Keratinocyte (primary cell): ENCODE results near the gene TNS4.

Experiments
- EZH2 ChIP-seq: IDR thresholded peaks from one replicate; pipeline ENCODE4 v1.6.1; 2012; ENCODE audit warnings: inconsistent platforms, mild to moderate bottlenecking, low read length, moderate library complexity
- TF ChIP-seq, protein P1 (sequence below), 3 experiments: IDR thresholded peaks in 1 of 3; conservative IDR thresholded peaks in 1 of 3; optimal IDR thresholded peaks in 1 of 3; 2 replicates in 2 of 3; 3 replicates in 1 of 3; pipeline versions ENCODE3 to v1.5.1; 2011; ENCODE audit warnings: low read length in 3 of 3, mild to moderate bottlenecking in 3 of 3, moderate library complexity in 2 of 3, control low read depth in 1 of 3, inconsistent platforms in 1 of 3; ENCODE audit not compliant: insufficient read depth in 2 of 3; ENCODE audit errors: extremely low read depth in 1 of 3

DNA sequence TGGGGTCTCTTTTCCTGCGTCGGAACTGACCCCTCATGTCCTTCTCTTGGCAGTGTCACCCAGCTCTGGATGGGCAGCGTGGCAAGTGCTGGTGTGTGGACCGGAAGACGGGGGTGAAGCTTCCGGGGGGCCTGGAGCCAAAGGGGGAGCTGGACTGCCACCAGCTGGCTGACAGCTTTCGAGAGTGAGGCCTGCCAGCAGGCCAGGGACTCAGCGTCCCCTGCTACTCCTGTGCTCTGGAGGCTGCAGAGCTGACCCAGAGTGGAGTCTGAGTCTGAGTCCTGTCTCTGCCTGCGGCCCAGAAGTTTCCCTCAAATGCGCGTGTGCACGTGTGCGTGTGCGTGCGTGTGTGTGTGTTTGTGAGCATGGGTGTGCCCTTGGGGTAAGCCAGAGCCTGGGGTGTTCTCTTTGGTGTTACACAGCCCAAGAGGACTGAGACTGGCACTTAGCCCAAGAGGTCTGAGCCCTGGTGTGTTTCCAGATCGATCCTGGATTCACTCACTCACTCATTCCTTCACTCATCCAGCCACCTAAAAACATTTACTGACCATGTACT is 44.9 kb downstream of the TNS4 start:
- TF ChIP-seq, protein P1, sequence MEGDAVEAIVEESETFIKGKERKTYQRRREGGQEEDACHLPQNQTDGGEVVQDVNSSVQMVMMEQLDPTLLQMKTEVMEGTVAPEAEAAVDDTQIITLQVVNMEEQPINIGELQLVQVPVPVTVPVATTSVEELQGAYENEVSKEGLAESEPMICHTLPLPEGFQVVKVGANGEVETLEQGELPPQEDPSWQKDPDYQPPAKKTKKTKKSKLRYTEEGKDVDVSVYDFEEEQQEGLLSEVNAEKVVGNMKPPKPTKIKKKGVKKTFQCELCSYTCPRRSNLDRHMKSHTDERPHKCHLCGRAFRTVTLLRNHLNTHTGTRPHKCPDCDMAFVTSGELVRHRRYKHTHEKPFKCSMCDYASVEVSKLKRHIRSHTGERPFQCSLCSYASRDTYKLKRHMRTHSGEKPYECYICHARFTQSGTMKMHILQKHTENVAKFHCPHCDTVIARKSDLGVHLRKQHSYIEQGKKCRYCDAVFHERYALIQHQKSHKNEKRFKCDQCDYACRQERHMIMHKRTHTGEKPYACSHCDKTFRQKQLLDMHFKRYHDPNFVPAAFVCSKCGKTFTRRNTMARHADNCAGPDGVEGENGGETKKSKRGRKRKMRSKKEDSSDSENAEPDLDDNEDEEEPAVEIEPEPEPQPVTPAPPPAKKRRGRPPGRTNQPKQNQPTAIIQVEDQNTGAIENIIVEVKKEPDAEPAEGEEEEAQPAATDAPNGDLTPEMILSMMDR (optimal IDR thresholded peaks at IDR 0.05 in 1 of 3, IDR thresholded peaks at IDR 0.05 in 1 of 3, conservative IDR thresholded peaks at IDR 0.05 in 1 of 3; ENCODE audit: extremely low read depth in 1 of 3, insufficient read depth in 2 of 3, low read length in 3 of 3): no peak
- no peak for TF ChIP-seq EZH2
